Smooth muscle cell (in vitro differentiated cells): ENCODE data around the gene GALNT10. TPM values are rescaled to one million over a fixed set of nuclear protein-coding genes. Genes with fewer than 3 reads are reported as not detected.

ENCODE experiments used
- DNase-seq: peaks from one replicate; lab custom pipeline; 2025; ENCODE audit not compliant: unreplicated experiment; lab: John Stamatoyannopoulos, UW
- H2AFZ ChIP-seq: fragments of 200-600 bp; sonication (generic); 2 replicates; pipeline ENCODE4 v1.6.0; 2016; ENCODE audit warnings: antibody characterized with exemption, low read depth, mild to moderate bottlenecking
- H3F3A ChIP-seq: fragments of 200-600 bp; sonication (generic); 2 replicates; pipeline ENCODE4 v1.6.0; 2017; ENCODE audit warnings: antibody characterized with exemption, low read depth
- H3K27ac ChIP-seq: fragments of 200-600 bp; sonication (generic); 2 replicates; pipeline ENCODE4 v1.5.1; 2016; ENCODE audit warnings: low read depth, mild to moderate bottlenecking
- H3K27me3 ChIP-seq: fragments of 200-600 bp; sonication (generic); 2 replicates; pipeline ENCODE4 v1.6.1; 2016; ENCODE audit warnings: low read depth, mild to moderate bottlenecking
- H3K36me3 ChIP-seq: fragments of 200-600 bp; sonication (generic); 2 replicates; pipeline ENCODE4 v1.5.1; 2016; ENCODE audit warnings: low read depth
- H3K4me1 ChIP-seq: fragments of 200-600 bp; sonication (generic); 2 replicates; pipeline ENCODE4 v1.5.1; 2016; ENCODE audit warnings: low read depth
- H3K4me2 ChIP-seq: fragments of 200-600 bp; sonication (generic); 2 replicates; pipeline ENCODE4 v1.6.0; 2016; ENCODE audit warnings: mild to moderate bottlenecking
- H3K4me3 ChIP-seq: fragments of 200-600 bp; sonication (generic); 2 replicates; pipeline ENCODE4 v1.5.1; 2016; ENCODE audit warnings: mild to moderate bottlenecking
- H3K79me2 ChIP-seq: fragments of 200-600 bp; sonication (generic); 2 replicates; pipeline ENCODE4 v1.6.0; 2016; ENCODE audit warnings: low read depth, mild to moderate bottlenecking
- H3K9ac ChIP-seq: fragments of 200-600 bp; sonication (generic); 2 replicates; pipeline ENCODE4 v1.6.0; 2016; ENCODE audit warnings: low read depth
- H3K9me3 ChIP-seq: fragments of 200-600 bp; sonication (generic); replicated peaks from 2 replicates; pipeline ENCODE4 v1.5.1; 2016; ENCODE audit warnings: low read depth
- H4K20me1 ChIP-seq: fragments of 200-600 bp; sonication (generic); 2 replicates; pipeline ENCODE4 v1.6.0; 2016; ENCODE audit warnings: low read depth
- WGBS: methylation state at CpG from one replicate; pipeline ENCODE4 v1.1.7; 2016; ENCODE audit warnings: low lambda C conversion rate; 5-methylcytosine and 5-hydroxymethylcytosine counted together
- polyA plus RNA-seq: library from polyadenylated mRNA; unstranded; fragments of >200 nt; fragmentation: Nextera tagmentation; extraction: Ambion mirVana; gene quantifications from 2 replicates; pipeline ENCODE4 v1.2.1, GENCODE V29; 2016
- total RNA-seq: library from RNA; depleted of rRNA; stranded (reverse); fragments of >200 nt; gene quantifications from 2 replicates; pipeline ENCODE4 v1.2.3, GENCODE V29; 2014
- TF ChIP-seq, protein P1 (sequence below): fragments of 200-600 bp; sonication (generic); IDR thresholded peaks from 2 replicates; pipeline ENCODE4 v1.5.1; 2017; ENCODE audit warnings: borderline replicate concordance, mild to moderate bottlenecking, antibody characterized with exemption; ENCODE audit not compliant: insufficient read depth, poor library complexity, severe bottlenecking

Gene GALNT10
- total and polyA plus RNA-seq, 2 experiments from 2014 or later: 23.6 to 24.6 TPM

DNA sequence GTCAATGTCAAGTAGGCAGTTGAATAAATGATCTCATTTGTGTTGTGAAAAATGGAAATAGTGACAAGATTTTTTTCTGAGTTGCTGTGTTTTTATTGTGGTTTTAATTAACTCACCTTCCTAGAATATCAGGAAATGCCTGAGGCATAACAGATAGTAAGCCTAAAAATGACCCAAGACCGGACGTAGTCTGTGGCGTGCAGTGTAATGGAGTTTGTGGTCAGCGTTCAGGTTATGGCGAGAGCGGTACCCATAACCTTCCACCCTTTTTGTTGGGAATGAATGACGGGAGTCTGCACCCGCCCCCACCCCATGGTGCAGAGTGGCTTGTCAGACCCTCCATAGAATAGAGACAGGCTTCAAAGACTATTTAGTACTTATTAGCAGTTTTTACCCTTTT, 119.3 kb downstream of the GALNT10 start:
- no peak overlapping the region for H3K4me2 ChIP-seq
- no peaks in the 10 kb centered on the region for H3K27me3 ChIP-seq
- no peaks in the 10 kb centered on the region for H3K9me3 ChIP-seq
- H3F3A ChIP-seq: no peaks in the 10 kb centered on the region
- WGBS: 81% methylated on average over 8 of the region's 8 CpGs
- TF ChIP-seq, protein P1, sequence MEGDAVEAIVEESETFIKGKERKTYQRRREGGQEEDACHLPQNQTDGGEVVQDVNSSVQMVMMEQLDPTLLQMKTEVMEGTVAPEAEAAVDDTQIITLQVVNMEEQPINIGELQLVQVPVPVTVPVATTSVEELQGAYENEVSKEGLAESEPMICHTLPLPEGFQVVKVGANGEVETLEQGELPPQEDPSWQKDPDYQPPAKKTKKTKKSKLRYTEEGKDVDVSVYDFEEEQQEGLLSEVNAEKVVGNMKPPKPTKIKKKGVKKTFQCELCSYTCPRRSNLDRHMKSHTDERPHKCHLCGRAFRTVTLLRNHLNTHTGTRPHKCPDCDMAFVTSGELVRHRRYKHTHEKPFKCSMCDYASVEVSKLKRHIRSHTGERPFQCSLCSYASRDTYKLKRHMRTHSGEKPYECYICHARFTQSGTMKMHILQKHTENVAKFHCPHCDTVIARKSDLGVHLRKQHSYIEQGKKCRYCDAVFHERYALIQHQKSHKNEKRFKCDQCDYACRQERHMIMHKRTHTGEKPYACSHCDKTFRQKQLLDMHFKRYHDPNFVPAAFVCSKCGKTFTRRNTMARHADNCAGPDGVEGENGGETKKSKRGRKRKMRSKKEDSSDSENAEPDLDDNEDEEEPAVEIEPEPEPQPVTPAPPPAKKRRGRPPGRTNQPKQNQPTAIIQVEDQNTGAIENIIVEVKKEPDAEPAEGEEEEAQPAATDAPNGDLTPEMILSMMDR: no peak
- H3K9ac ChIP-seq: no peak overlapping the region
- H2AFZ ChIP-seq: no peak overlapping the region
- H3K4me1 ChIP-seq: no peaks in the 10 kb centered on the region
- no peaks in the 10 kb centered on the region for H4K20me1 ChIP-seq
- peaks cover 7% of the 10 kb centered on the region for H3K36me3 ChIP-seq
- H3K27ac ChIP-seq: peak overlapping the region; percentile 67
- no peak for DNase-seq
- H3K4me3 ChIP-seq: no peak overlapping the region
- no peaks in the 10 kb centered on the region for H3K79me2 ChIP-seq

DNA sequence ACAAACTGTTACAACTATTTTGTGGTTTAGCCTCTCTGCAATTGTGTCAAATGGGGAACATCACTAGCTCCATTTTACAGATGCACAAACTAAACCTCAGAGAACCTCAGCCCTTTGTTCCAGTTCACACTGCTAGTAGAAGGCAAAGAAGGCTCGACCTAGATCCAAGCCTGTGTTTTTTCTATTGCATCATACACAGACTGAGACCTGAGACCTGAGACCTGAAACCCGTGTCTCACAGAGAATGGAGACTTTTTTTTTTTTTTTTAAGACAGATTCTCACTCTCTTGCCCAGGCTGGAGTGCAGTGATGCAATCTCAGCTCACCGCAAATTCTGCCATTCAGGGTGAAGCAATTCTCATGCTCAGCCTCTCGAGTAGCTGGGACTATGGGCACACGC, 120.8 kb downstream of the GALNT10 start:
- DNase-seq: no peak
- Histone ChIP-seq H3K9ac (no peak overlapping the region), H4K20me1 (no peaks in the 10 kb centered on the region), H3K27me3 (no peaks in the 10 kb centered on the region), H3K36me3 (no peaks in the 10 kb centered on the region), H2AFZ (no peak overlapping the region), H3K9me3 (no peaks in the 10 kb centered on the region), H3K4me1 (no peaks in the 10 kb centered on the region), H3K4me3 (no peak overlapping the region), H3F3A (no peaks in the 10 kb centered on the region), H3K27ac (no peak overlapping the region), H3K79me2 (no peaks in the 10 kb centered on the region), H3K4me2 (no peak overlapping the region)
- WGBS: 84% methylated on average over 5 of the region's 5 CpGs
- TF ChIP-seq, protein P1: no peak

GRCh38 chr5:154312000-154312399, 121.5 kb downstream of the GALNT10 start:
- DNase-seq: no peak
- TF ChIP-seq, protein P1: no peak
- 91% methylated on average over 3 of the region's 3 CpGs for WGBS

GRCh38 chr5:154312576-154312975, 122.0 kb downstream of the GALNT10 start:
- no peaks in the 10 kb centered on the region for H3K4me1 ChIP-seq
- H3K79me2 ChIP-seq: no peaks in the 10 kb centered on the region
- no peaks in the 10 kb centered on the region for H3K27me3 ChIP-seq
- no peak overlapping the region for H3K4me3 ChIP-seq
- no peak for DNase-seq
- no peak overlapping the region for H3K4me2 ChIP-seq
- no peaks in the 10 kb centered on the region for H4K20me1 ChIP-seq
- H3K9me3 ChIP-seq: no peaks in the 10 kb centered on the region
- H3K27ac ChIP-seq: no peak overlapping the region
- no peaks in the 10 kb centered on the region for H3F3A ChIP-seq
- TF ChIP-seq, protein P1: no peak
- H3K9ac ChIP-seq: no peak overlapping the region
- no peaks in the 10 kb centered on the region for H3K36me3 ChIP-seq
- H2AFZ ChIP-seq: no peak overlapping the region

More at GRCh38 chr5:154312000-154312399, 121.5 kb downstream of the GALNT10 start:
- Histone ChIP-seq H3K36me3 (no peaks in the 10 kb centered on the region), H3K9ac (no peak overlapping the region), H4K20me1 (no peaks in the 10 kb centered on the region), H3K9me3 (no peaks in the 10 kb centered on the region), H3K4me2 (no peak overlapping the region), H3K27ac (no peak overlapping the region), H3K4me3 (no peak overlapping the region), H3F3A (no peaks in the 10 kb centered on the region), H3K27me3 (no peaks in the 10 kb centered on the region), H3K4me1 (no peaks in the 10 kb centered on the region), H3K79me2 (no peaks in the 10 kb centered on the region), H2AFZ (no peak overlapping the region)
